ENCODE data around the gene SP110. TPM values are rescaled to one million over a fixed set of nuclear protein-coding genes. Genes with fewer than 3 reads are reported as not detected.
"Not testable (repeated sequence)": the region's sequence is repeated elsewhere in the genome, so short reads cannot be mapped to it uniquely, and the experiment has no call there.

SP110 gene
- total RNA-seq: 1.2 TPM

DNA sequence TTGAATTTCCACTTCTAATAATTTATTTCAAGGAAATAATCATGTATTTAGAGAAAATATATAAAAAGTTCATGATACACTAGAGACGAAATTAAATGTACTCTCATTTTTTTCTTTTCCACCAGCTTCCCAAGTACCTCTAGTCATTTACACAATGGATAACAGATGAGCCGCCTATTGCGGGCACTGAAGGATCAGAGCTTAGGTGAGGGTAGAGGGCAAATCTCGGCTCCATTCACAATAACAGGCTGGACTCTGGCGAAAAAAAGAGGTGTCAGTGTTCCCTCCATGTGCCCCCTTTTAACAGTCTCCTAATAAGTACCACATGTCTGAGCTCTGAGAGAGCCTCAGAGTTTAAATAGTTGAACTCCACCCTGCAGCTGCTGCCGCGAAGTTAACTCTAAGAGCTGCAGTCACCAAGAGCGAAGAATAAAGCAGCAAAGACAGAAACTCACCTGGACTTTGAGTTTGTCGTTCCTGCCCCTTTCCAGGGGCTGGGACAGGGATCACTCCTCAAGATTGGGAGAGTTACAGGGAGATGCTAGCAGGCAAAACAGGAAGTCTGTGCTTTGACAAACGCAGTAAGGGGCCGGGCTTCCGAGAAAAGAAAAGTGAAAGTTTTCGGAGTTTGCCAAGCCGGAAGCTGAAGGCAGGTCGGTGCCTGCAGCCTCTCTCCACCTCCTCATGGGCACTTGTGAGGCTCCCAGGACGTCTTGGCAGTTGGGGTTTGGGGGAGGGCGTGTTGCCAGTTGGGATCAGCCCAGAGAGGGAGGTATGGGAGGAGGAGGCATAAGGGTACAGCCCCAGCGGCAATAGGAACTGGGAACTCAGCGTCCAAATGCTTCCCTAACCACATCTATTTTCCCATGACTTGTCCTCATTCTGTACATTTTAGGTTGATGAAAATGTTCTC is at the start of gene SP110:
SP110 (minus strand) TSS at position 566 of the 913 bp plus-strand sequence. CDS start 3,057 bp downstream, outside the sequence.
- peak; percentile 43 for DNase-seq

DNA sequence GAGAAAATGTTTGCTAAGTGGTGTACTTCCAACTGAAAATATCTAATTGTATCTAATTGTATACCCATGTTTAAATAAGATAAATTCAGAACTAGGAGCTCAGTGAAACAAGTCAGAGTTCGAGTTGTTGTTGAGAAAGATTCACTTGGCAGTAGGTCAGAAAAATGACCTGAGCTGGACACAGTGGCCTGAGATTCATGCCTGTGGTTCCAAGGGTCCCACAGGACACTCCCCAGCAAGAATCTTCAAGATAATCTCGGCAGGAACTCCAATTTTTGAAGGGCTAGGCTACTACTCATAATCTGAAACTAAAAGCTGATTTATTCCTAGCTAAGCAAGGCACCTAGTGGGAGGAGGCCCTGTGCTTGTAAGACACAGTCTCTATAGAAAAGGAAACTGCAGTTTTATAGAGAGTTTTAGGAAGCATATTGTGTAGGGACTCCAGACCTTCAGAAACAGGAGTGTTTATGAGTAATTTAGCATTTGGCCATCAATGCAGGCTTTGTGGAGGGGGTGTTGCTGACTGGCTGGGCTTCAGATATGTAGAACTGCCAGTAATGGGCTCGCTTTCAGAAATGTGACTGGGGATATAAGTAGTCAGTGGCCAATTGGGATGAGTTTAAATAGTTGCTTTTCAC is 48.9 kb upstream of the SP110 start:
- DNase-seq: no peak

DNA sequence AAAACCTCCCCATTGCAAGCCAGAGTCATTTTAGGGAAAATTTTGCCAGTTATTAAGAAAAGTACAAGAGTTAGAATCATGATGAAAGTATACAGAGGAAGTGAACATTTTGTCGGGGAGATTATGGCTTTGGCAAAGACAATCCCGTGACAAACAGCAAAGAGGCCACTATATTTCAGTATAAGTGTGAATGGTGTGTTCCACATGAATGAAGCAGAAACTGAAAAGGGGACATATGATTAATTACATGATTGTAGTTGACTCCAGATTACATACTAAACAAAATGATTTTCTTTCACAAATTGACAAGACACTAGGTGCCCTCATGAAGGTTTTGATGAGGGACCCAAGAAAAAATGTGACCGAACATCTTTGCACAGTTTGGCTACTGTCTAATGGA is 47.8 kb upstream of the SP110 start:
- no peak for DNase-seq

DNA sequence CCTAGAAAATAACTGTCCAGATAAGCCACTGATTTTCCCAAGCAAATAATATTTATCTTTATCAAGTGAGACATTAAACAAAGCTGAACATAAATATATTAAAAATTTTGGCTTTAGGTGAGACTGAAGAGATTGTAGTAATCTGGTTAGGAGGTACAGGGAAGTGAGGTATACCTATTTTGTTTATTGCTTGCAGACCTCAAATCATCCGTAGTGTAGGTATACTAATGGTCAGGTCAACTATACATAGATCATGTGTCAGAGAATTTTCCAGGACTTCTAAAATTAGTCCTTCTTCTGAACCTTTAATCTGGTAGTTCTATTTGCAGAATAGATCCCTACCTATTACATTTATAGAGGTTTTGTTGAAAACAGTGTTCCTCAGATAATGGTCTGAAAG is 47.3 kb upstream of the SP110 start:
- DNase-seq: no peak

DNA sequence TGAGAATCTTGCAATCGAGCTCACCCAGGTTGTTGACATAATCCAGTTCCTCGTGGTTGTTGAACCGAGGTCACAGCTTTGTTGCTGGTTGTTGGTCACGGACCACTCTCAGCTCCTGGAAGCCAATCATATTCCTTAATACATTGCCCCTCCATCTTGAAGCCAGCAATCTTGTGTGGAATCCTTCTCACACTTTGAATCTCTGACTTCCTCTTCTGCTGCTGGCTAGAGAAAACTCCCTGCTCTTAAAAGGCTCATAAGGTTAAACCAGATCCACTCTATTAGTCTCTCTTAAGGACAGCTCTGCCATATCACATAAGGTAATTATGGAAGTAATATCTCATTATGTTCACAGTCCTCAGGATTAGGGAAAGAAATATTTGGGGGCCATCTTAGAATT is 46.9 kb upstream of the SP110 start:
- no peak for DNase-seq

DNA sequence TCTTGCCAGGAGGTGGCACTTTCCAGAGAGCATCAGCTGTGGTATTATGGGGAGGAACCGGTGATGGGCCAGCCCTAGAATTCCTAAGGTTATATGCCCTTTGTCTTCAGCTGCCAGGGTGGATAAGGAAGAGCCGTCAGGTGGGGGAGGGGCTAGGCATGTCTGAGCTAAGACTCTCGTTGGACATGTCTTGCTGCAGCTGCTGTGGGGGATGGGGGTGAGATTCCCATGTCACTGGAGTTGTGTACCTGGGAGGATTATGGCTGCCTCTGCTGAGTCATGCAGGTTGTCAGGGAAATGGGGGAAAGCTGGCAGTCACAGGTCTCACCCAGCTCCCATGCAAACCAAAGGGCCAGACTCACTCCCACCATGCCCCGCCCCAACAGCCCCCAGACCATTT is 45.2 kb upstream of the SP110 start:
- not testable (repeated sequence) for DNase-seq

DNA sequence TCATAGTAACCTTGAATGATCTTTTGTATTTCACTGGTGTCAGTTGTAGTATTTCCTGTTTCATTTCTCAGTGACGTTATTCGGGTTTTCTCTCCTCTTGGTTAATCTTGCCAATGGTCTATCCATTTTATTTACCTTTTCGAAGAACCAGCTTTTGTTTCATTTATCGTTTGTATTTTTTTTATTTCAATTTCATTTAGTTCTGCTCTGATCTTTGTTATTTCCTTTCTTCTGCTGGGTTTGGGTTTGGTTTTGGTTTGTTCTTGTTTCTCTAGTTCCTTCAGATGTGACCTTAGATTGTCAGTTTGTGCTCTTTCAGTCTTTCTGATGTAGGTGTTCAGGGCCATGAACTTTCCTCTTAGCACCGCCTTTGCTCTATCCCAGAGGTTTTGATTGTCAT is 42.5 kb upstream of the SP110 start:
- no peak for DNase-seq

DNA sequence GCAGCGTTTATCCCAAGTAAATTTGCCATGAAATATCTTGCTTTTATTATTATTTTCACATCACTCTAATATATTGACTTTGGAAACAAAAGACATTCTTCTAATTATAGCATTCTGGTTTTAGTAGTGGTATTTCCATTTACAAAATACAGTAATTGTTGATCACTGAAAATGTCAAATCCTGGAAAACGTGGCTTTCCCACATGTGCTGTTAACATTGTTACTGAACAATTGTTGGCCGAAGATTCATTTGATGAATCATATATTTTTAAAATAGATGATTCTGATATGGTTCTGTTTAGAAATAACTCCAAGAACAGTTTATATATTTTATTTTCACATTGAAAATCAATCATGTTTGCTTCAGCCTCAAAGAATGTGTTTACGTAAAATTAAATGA is 38.7 kb upstream of the SP110 start:
- no peak for DNase-seq

DNA sequence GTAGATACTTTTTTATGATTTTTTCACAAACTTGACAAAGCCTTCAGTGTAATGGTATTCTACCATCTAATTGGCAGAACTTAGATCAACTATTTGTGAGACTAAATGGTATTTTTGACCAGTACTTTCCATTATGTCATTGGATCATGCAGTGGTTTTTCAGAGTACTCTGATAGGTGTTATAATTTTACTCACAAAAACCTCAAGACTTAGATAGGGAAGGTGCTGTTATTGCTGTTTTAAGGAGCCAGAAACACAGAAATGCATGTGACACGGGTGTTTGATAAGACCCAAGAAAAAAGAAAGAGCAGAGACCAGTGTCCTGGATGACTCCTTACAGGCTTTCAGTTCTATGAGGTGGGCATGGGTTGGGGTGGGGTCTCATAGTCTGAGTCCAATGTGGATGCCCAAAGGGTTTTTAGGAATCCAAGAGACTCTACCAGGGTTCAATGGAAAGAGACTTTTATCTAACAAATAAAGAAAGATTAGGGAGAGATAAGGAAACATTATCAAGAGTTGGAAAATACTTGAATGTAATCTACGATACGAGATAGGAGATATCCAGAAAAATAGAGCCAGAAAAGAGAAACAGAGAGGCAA is 37.0 kb upstream of the SP110 start:
- no peak for DNase-seq

DNA sequence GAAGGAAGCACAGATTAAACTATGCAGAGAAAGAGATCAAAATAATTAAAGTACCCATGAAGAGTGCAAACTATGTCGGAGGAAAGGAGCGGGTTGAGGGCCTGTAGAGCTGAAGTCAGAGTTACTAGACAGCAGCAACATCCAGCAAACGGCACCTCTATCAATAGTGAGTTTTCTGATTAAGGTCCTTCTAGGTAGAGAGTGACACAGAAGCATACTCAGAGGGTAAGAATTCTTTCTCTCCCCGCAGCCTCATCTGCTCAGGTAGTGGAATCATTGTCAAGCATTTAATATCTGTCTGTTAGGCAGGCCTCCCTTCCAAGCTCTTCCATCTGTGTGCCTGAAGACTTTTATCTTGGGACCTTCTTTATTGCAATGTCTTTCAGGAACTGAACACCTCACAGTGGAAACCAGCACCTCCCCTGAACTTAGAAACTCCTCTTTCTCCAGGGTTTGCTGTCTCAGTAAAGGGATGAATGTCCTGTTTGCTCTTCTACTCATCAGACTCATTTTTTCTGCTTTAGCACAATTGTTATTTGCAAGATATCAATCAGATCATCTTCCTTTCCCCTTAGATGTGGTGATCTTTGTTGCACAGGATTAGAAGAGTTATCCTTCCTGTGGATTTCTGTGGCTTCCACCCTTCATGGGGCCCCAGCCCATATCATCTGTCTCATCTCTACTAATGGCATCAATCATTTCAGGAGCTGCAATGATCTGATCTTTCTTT is 34.5 kb upstream of the SP110 start:
- DNase-seq: no peak

DNA sequence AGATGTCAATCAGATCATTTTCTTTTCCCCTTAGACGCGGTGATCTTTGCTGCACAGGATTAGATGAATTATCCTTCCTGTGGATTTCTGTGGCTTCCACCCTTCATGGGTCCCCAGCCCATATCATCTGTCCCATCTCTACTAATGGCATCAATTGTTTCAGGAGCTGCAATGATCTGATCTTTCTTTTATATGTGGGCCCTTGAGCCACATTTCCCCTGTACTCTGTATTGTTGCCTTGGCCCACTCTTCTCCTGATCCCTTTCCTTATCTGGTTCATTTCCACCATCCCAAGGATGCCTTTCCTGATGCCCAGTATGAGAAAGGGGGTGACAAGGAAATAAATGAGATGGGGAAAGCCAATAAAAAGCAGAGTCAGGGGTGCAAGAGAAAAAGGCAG is 30.4 kb upstream of the SP110 start:
- no peak for DNase-seq

DNA sequence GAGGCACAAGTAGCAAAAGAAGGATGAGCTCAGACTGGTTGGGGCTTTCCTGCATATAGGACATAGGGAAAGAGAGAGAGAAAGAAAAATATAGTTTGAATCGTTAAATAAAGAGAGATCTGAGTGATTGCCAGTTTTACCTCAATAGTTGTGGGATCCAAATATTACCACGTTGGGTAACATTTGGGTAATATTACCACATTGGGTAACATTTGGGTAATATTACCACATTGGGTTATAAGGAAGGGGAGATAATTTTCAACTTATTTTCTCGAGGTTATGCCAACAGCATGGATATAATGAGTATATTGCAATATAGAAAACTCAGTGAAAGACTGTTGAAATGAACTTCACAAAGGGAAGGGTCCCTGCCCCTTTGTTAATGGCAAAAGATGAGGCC is 26.4 kb upstream of the SP110 start:
- no peak for DNase-seq

DNA sequence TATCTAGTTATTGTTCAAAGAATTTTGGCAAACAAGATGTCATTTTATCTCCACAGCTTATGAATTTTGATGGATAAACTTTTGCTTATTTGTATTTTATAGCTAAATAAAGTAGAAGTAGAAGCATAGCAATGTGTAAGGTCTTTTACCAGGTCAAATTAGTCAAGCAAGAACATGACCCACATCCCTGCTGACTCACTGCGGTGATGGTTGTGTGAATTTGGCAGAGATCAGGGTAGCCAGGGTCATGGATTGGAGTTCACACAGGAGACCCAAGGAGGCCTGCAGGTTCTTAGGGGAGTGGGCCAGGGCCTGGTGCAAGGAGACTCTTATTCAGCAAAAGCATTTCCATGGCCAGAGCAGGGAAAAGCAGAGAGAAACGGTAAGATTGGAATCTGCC is 24.4 kb upstream of the SP110 start:
- no peak for DNase-seq

DNA sequence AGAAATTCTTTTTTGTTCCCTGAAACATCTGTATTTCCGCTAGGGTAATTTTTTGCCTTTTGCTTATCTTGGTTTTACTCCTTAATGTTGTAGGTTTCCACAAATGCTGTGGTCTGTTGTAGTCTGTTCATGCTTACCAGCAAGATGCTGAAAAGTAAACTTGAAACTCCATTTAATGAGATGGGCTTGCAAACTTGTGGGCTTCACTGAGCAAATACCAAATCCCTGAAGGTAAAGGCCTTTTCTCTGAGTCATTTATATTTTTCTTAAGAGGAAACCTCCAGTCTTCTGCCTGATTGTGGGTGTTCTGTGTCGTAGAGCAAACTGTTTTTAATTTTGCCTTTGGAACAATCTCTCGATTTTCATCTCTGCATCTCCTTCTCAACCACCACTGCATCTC is 15.1 kb upstream of the SP110 start:
- no peak for DNase-seq

DNA sequence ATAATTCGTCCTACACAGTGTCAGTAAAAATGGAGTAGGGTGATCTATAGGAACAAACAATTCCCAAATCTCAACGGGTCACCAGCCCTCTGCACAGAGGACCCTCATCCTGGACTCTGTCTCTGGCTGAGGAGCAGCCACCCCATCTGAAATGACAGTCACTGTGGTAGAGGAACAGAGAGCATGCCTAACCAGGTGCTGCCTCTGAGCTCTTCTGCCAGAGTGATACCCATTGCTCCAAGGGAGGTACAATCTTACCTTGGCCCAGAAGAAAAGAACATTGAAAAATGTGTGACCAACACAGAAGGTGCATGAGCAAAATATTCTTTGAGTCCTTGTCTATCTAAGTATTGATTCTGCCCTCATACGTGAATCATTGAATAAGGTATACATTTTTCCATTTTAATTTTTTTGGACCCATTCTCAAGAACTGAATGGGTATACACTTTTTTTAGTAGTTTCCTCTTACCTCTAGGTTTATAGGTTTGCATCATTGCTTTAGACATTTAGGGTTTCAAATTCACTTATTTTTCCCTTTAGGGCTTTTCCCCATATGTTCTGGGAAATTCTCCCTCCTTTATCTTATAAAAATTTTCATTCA is 14.4 kb upstream of the SP110 start:
- no peak for DNase-seq

DNA sequence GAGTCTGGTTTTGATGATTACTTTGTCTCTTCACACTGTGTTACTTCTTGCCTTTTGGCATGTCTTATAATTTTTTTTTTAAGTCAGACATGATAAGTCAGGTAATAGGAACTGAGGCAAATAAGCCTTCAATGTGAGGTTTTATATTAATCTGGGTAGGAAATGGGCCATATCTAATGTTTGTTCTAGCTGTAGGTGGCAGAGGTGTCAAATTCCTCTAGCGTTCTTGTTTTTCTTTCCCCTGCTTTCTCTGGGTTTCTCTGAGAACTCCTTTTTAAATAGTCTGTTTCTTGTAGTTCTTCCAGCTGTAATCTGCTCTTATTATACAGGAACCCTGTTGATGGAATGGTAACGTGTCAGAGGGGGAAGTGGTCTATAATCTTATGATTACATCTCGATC is 11.5 kb upstream of the SP110 start:
- DNase-seq: no peak

DNA sequence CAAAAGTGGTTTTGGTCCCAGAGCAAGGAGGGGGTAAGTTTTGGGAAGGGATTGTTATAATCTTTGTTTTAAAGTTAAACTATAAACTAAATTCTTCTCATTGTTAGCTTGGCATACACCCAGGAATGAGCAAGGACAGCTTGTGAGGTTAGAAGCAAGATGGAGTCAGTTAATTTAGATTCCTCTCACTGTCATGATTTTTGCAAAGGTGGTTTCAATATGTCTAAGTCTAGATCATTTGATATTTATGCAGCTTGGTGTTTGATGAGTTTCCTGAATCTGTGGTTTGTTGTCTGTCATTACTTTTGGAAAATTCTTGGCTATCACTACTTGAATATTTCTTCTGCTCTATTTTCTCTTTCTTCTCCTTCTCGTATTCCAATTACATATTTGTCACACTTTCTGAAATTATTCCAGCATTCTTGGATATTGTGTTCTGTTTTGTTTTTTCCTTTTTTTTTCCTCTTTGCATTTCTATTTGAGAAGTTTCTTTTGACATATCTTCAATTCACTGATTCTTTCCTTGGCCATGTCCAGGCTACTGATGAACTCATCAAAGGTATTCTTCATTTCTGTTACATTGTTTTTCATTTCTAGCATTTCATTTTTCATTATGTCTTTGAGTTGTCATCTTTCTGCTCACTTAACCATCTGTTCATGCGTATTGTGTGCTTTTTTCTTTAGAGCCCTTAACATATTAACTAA is 10.9 kb upstream of the SP110 start:
- no peak for DNase-seq

DNA sequence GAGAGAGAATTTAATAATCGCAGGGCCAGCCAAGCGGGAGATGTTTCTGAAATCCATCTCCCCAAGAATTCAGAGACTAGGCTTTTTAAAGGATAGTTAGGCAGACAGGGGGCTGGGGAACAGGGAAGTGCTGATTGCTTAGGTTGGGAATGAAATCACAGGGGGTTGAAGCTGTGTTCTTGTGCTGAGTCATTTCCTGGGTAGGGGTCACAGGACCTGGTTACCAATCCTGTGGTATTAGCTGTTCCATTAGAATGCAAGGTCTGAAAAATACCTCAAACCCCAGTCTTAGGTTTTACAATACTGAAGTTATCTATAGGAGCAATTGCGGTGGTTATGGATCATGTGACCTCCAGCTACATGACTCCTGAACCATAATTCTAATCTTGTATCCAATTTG is 10.3 kb upstream of the SP110 start:
- DNase-seq: no peak

DNA sequence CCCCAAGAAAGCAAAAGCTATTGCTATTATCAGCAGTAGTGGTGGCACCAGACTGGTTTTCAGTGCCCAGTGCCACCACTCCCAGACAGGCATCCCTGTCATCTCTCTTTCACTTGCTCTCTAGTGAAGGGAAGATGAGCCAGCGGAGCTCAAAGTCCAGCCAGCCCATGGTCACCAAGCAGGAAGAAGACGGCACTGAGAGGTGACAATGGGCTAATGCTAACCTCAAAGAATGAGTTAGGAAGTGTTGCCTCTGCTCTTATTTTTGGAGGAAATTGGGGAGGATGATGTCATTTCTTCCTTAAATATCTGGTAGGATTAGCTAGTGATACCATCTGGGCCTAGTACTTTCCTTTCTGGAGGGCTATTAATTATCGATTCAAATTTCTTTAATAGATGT is 7.4 kb upstream of the SP110 start:
- DNase-seq: no peak

DNA sequence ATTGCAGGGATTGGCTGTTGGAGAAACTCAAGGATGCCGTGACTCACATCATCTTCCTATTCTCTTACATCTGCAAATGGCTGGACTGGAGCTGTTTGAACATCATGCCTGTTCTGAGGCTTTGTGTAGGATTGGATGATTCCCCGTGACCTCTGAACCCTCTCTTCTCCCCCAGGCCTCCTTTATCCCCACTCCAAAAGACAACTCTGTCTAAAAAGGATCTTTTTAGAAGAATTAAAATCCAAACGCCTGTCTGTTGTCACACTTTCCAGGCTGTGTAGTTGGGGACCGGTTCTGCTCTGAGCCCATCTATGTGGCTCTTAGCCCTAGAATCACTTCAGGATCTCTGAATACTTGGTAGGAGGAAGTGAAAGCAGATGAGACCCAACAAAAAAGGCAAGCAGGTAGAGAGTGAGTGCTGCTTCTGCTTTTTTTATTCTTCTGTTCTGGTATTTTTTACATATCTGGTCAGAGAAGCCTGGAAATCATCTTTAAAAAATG is 6.3 kb upstream of the SP110 start:
- no peak for DNase-seq

DNA sequence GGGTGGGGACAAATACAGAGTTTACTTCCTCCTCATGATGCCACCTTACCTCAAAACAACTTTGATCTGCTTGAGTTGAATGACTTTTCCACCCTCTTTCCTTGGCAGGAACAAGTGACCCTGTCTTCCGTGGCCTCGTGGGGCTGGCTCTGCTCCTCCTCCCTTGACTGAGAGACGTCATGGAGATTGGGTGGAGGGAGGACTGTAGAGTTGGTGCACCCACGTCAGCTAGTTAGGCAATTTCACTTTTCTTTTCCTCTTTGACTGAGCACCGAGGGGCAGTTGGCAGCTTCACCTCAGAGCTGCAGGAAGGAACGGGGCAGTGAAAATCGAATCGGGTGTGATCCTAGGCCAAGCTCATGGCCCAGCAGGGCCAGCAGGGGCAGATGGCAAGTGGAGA is 5.7 kb upstream of the SP110 start, which contains the start of gene SP140:
SP140 (plus strand) TSS at position 251 of the 400 bp plus-strand sequence; CDS start at position 360, 109 bp downstream.
- DNase-seq: no peak

All from occipital lobe (tissue), 2 donors.